ENCODE measurements around the gene CENPT.
"Not testable (repeated sequence)": the region's sequence is repeated elsewhere in the genome, so short reads cannot be mapped to it uniquely, and the experiment has no call there.

Gene CENPT

DNA sequence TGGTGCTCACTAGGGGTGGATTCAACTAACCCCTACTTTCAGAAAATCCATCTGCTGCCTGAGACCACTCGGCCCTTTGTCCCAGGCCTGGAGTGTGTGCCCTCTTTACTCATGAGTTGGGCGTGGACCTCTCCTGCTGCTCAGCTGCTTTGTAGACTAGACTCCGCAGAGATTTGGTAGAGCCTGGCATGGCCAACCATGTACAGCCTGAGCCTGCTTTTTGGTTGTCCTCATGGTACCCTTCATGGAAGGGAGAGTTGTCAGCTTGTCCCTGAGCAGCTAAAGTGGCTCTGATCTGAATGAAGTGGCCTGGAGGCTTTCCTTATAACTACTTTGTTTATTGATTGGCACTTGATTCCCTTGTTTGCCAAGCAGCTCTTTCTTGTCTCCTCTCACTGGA is 26.9 kb upstream of the CENPT start:
- DNase-seq (ENCODE audit: low read depth in 2 of 2) = no peak

DNA sequence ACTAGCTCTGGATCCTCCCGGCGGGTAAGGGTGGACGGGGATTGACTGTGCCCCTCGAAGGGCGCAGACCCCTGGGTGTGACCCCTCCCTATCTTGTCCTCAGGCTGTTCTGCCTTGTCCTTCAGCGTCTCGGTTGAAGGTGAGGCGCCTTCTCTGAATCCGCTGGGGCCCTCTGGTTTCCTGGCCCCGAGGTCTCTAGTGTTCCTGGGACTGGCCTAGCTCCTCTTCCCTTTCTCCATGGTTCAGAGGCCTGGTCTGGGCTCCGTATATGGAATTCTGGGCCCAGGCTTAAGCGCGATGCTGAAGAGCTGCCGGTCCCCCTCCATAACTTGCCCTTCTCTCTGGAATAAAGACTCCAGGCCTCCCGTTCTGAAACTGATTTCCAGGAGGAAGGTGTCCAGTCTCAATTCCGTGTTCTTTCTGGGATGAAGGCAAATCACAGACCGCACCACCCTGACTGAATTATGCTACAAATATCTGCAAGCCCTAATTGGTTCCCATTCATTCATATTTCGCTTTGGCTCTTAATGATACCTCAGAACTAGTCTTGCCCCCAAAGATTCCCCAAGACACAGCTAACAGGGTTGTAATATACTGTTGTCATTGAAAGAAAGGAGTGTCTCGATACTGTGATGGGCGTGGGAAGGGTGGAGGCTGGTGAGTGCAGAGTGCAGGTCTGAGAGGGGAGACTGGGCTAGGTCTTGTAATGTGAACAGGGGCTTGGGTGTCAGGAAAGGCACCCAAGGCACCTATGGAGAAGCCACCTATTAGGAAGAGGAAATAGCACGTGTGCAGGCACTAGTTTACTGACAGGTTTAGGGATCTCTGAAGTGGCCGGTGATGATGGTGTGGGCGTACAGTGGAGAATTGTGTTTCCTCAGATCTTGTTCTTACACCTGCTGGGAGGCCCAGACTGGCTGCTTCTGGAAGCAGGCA is 26.2 kb upstream of the CENPT start:
- DNase-seq (ENCODE audit: low read depth in 2 of 2) = no peak

- peak; percentile 78 to 82 for DNase-seq (ENCODE audit: low read depth in 2 of 2)
These were observed 25.3 kb upstream of the CENPT start, which contains the start of gene EDC4 for GRCh38 chr16:67872631-67873434. Gene EDC4 (plus strand): TSS chr16:67873052. CDS start chr16:67873262, 210 bp downstream.

DNA sequence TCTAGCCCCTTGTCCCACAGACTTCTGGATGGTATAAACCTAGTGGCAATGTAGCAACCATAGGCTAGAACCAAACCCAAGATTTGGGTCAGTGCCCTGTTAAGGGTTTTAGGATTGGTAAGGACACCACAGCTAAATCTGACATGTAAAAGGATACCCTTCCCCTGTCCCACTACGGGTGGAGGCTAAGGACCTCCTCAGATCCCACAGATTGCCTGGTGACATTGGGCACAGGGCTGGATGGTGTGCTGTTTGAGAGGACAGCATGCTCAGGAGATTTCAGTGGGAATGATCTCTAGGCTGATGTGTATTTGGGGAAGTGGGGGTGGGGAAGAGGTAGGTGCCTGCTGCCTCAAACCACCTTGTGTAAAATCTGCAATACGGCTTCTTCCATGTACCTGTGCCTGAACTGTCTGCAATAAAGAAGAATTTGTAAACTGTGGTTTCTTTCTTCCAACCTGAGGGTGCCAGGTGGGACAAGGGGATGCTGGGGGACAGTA is 24.7 kb upstream of the CENPT start:
- no peak for DNase-seq (ENCODE audit: low read depth in 2 of 2)

- DNase-seq (ENCODE audit: low read depth in 2 of 2) = no peak
These were observed 23.8 kb upstream of the CENPT start for GRCh38 chr16:67871256-67871655.

GRCh38 chr16:67869653-67870052 is 22.2 kb upstream of the CENPT start:
- DNase-seq (ENCODE audit: low read depth in 2 of 2) = no peak

GRCh38 chr16:67868290-67868689 is 20.8 kb upstream of the CENPT start:
- no peak for DNase-seq (ENCODE audit: low read depth in 2 of 2)

- DNase-seq (ENCODE audit: low read depth in 2 of 2) = no peak
These were observed 17.8 kb upstream of the CENPT start for GRCh38 chr16:67865318-67865717.

DNA sequence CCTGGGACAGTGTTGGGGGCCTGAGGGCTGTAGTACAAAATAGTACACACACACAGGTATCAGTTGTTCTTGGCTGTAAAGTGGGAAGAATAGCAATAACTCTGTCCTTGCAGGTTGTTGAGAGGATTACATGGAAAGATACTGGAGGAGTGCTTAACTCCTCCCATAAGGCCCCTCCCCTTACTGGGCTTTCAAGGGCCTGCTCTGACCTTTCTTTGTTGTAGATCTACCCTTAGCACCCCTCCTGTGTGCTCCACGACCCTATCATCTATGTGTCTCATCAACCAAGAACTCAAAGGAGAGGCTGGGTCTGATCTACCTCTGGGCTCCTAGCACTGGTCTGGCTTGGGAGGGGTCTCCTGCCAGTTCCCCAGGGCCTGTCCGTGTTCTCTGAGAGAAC is 17.1 kb upstream of the CENPT start:
- no peak for DNase-seq (ENCODE audit: low read depth in 2 of 2)

DNA sequence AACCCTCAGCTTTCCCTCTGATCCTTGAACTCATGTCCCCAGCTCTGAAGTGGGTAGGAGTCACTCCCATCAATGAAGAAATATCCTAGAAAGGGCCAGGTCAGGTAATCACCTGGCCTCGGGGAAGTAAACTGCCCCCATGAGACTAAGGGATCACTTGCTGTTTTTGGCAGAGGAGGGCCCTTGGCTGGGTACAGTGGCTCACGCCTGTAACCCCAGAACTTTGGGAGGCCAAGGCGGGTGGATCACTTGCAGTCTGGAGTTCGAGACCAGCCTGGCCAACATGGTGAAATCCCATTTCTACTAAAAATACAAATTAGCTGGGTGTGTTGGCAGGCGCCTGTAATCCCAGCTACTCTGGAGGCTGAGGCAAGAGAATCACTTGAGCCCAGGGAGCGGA is 16.6 kb upstream of the CENPT start:
- DNase-seq (ENCODE audit: low read depth in 2 of 2) = not testable (repeated sequence)

DNA sequence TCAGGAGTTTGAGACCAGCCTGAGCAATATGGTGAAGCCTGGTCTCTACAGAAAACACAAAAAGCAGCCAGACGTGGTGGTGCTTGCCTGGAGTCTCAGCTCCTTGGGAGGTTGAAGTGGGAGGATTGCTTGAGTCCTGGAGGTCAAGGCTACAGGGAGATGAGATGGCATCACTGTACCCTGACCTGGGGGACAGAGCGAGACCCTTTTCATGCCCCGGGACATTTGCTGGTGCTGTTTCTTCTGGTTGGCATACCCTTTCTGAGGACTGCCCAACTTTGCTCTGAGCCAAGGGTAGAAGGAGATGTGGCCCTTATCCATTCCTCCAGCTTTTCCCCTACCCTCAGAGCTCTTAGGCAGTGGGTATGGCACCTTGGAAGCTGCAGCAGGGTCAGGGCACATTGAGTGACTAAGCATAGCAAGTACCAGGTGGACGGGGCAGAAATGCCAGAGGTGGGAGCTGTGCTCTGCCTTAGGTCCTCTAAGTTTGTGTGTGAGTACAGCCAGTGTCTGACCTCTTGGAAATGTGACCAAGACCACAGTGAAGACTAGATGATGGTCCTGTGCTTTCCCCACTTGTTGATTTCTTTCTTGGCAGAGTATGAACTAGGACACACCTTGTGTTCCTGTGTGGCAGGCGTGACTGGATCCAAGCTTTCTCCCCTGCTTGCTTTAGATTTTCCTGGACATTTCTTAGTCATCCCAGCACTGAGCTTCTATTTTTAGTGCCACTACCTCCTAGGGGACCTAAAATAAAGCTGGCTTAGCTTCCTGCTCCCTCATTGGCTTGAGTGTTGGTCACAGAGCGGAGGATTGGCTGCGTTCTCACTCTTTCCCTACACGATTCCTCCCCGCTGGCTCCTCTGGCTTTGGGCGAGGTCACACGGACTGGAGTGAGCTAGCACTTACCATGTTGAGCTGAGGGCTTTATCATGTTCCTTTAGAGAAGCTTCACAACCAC is 15.4 kb upstream of the CENPT start:
- DNase-seq (ENCODE audit: low read depth in 2 of 2) = no peak

GRCh38 chr16:67861877-67862276 is 14.4 kb upstream of the CENPT start:
- no peak for DNase-seq (ENCODE audit: low read depth in 2 of 2)

GRCh38 chr16:67860589-67861398 is 13.3 kb upstream of the CENPT start:
- DNase-seq (ENCODE audit: low read depth in 2 of 2) = no peak

- no peak for DNase-seq (ENCODE audit: low read depth in 2 of 2)
These were observed 11.0 kb upstream of the CENPT start for GRCh38 chr16:67858500-67858899.

GRCh38 chr16:67857547-67858233 is 10.2 kb upstream of the CENPT start:
- no peak for DNase-seq (ENCODE audit: low read depth in 2 of 2)

DNA sequence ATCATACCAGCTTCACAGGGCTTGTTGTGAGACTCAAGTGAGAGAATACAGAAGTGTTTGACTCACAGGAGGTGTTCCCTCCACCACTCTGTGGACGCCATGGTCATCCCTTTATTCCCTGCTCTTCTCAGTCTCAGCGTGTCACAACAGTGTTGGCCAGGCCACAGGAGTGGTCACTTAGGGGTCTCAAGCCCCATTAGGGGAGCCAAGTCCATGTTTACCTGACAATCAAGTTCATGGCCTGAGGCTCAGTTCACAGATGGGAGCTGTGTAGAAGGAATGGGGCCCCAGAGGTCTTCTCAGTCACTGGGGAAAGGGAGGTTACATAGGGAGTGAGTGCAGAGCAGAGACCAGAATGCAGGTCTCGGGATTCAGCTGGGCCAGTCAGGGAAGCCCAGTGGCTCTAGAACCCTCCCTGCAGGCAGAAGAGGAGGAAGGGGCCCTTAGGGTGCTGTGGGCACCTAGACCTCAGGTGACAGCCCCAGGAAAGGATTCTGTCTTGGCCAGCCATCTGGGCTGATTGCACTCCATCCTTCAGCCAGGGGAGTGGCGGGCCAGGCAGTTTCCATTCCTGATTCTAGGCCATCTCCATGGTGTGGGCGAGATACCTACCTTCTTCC is 9.5 kb upstream of the CENPT start:
- DNase-seq (ENCODE audit: low read depth in 2 of 2) = no peak

DNA sequence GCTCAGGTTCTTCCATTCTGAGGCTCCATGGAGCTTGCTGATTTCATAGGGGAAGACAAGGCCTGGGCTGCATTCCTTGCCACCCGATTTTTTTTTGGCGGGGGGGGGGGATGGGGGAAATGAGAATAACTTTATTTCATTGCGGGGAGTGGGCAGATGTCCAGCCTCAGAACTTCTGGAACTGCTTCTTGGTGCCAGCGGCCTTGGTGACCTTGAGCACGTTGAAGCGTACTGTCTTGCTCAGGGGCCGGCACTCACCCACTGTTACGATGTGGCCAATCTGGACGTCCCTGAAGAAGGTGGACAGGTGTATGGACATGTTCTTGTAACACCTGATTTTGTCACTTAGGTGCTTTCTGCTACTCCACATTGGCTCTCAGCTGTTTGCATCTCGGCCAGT is 8.3 kb upstream of the CENPT start:
- no peak for DNase-seq (ENCODE audit: low read depth in 2 of 2)

GRCh38 chr16:67853670-67854069 is 6.2 kb upstream of the CENPT start:
- DNase-seq (ENCODE audit: low read depth in 2 of 2) = no peak

- DNase-seq (ENCODE audit: low read depth in 2 of 2) = no peak
These were observed 625 bp upstream of the CENPT start for GRCh38 chr16:67848118-67848517.

Data from stimulated activated CD8-positive, alpha-beta memory T cell treated with anti-CD3 and anti-CD28 coated beads, Interleukin-7, amount 100 ng/mL, for 4 hours (primary cell).